Nephron progenitor cell (in vitro differentiated cells): ENCODE results near the gene SUV39H2.

Experiments
- DNase-seq: peaks from one replicate; pipeline ENCODE4 v3.0.0; 2021
- H3K27ac Mint-ChIP-seq: 2 replicates; pipeline ENCODE4 v1.8.0; 2021; ENCODE audit warnings: mild to moderate bottlenecking, moderate library complexity, mixed read lengths
- H3K27me3 Mint-ChIP-seq: 2 replicates; pipeline ENCODE4 v1.8.0; 2021; ENCODE audit warnings: mild to moderate bottlenecking, low read depth, mixed read lengths; ENCODE audit not compliant: poor library complexity
- H3K36me3 Mint-ChIP-seq: 2 replicates; pipeline ENCODE4 v1.8.0; 2021; ENCODE audit warnings: low read depth, mixed read lengths
- H3K4me1 Mint-ChIP-seq: 2 replicates; pipeline ENCODE4 v1.8.0; 2021; ENCODE audit warnings: mixed read lengths
- H3K4me3 Mint-ChIP-seq: 2 replicates; pipeline ENCODE4 v1.8.0; 2021; ENCODE audit warnings: mild to moderate bottlenecking, moderate library complexity, mixed read lengths
- H3K9me3 Mint-ChIP-seq: 2 replicates; pipeline ENCODE4 v1.8.0; 2021; ENCODE audit warnings: mild to moderate bottlenecking, moderate library complexity, mixed read lengths
- CTCF ChIP-seq: fragments of 200-600 bp; sonication (generic); IDR thresholded peaks from 2 replicates; pipeline ENCODE4 v1.5.0; 2021; ENCODE audit warnings: antibody characterized with exemption

SUV39H2 gene

GRCh38 chr10:14884082-14884481 lies 5.4 kb downstream of the SUV39H2 start:
- no peak overlapping the region for H3K27ac Mint-ChIP-seq
- H3K9me3 Mint-ChIP-seq: peaks cover 3% of the 10 kb centered on the region
- no peak for DNase-seq
- peaks cover 34% of the 10 kb centered on the region for H3K4me1 Mint-ChIP-seq
- no peaks in the 10 kb centered on the region for H3K27me3 Mint-ChIP-seq
- no peak overlapping the region for H3K4me3 Mint-ChIP-seq
- H3K36me3 Mint-ChIP-seq: peaks cover 19% of the 10 kb centered on the region
- TF ChIP-seq CTCF: no peak

DNA sequence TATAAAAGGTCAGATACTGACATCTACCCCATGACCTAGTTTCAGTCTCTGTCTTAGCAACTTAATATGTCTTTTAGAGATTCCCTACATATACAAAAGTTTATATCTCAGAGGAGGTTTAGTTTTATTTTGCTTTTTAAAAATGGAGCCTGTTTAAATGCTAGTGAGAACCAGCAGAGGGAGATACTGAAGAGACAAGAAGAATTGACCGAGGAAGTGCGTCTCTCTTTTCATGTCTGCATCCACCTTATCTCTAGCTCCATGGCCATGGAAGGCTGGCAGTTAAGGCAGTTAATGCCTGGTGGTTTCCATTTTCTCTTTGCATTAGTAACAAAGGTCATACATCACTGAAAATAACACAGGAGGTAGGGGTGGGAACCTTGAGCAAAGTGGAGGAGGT lies 10.7 kb downstream of the SUV39H2 start:
- Mint-ChIP-seq H3K9me3 (peaks cover 3% of the 10 kb centered on the region), H3K36me3 (peaks cover 36% of the 10 kb centered on the region), H3K4me3 (no peak overlapping the region), H3K27ac (no peak overlapping the region), H3K27me3 (no peaks in the 10 kb centered on the region), H3K4me1 (no peaks in the 10 kb centered on the region)
- no peak for TF ChIP-seq CTCF
- DNase-seq: no peak

DNA sequence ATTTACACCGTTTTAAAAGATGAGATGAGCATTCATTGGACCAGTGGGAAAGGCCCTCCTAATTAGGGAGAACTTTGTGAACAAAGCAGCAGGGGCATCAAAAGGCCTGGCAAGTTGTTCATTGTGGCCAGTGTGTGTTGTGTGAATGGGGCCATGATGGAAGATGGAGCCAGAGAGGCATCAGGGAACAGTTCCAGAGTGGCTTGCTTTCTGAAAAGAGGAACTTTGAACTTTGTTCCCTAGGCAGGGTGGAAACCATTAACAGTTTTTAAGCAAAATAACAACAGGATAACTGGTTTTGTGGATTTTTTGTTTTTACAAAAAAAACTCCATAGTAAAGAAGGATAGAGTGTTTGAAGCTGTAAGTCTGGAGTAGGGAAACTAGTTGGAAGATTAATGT lies 12.5 kb downstream of the SUV39H2 start:
- no peak for TF ChIP-seq CTCF
- H3K4me3 Mint-ChIP-seq: no peak overlapping the region
- peaks cover 39% of the 10 kb centered on the region for H3K36me3 Mint-ChIP-seq
- H3K9me3 Mint-ChIP-seq: peaks cover 3% of the 10 kb centered on the region
- DNase-seq: no peak
- H3K27ac Mint-ChIP-seq: peak overlapping the region; percentile 10
- no peaks in the 10 kb centered on the region for H3K27me3 Mint-ChIP-seq
- H3K4me1 Mint-ChIP-seq: no peaks in the 10 kb centered on the region

DNA sequence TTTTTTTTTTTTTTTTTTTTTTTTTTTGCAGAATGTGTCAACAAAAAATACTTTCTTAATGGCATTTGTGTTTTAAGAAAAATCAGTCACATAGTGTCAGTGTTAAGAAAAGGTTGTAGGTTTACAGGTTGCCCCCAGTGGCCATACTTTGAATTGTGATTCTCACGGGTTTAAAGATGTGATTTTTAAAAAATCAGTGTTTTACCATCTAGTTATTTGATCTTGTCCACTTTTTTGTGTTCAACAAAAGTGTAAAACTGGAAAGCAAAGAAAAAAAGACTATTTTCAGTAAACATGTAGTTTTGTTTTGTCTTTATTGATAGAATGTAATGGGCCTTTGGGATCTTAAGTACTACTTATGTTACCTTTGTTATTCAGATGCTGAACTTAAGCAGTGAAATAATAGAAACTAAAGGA lies 25.7 kb downstream of the SUV39H2 start:
- Mint-ChIP-seq H3K4me3 (no peak overlapping the region), H3K27me3 (no peaks in the 10 kb centered on the region), H3K9me3 (peaks cover 16% of the 10 kb centered on the region), H3K36me3 (peaks cover 87% of the 10 kb centered on the region), H3K4me1 (no peaks in the 10 kb centered on the region), H3K27ac (no peak overlapping the region)
- TF ChIP-seq CTCF: peak; percentile 43
- DNase-seq: no peak

- DNase-seq: no peak
- TF ChIP-seq CTCF: no peak
- Mint-ChIP-seq H3K27ac (no peak overlapping the region), H3K36me3 (peaks cover 87% of the 10 kb centered on the region), H3K9me3 (peaks cover 16% of the 10 kb centered on the region), H3K4me3 (no peak overlapping the region), H3K4me1 (no peaks in the 10 kb centered on the region), H3K27me3 (no peaks in the 10 kb centered on the region)
Measured at GRCh38 chr10:14904864-14905263, 26.2 kb downstream of the SUV39H2 start.

GRCh38 chr10:14905890-14906289 lies 27.2 kb downstream of the SUV39H2 start:
- Mint-ChIP-seq H3K9me3 (peaks cover 21% of the 10 kb centered on the region), H3K36me3 (peaks cover 92% of the 10 kb centered on the region), H3K4me1 (no peaks in the 10 kb centered on the region), H3K27ac (no peak overlapping the region), H3K27me3 (no peaks in the 10 kb centered on the region), H3K4me3 (no peak overlapping the region)
- no peak for TF ChIP-seq CTCF
- DNase-seq: no peak
